Fibroblast of mammary gland (primary cell): Measurements from ENCODE around the gene DLK1.

Experiments used
- DNase-seq: peaks from one replicate; pipeline ENCODE4 v3.0.0-alpha.2; 2010; ENCODE audit warnings: low read depth
- H3K4me3 ChIP-seq: 2 replicates; pipeline ENCODE4 v1.5.1; 2011; ENCODE audit warnings: low read depth, mild to moderate bottlenecking, low read length, moderate library complexity; ENCODE audit not compliant: control insufficient read depth
- TF ChIP-seq, protein P1 (sequence below): conservative IDR thresholded peaks from 2 replicates; pipeline ENCODE4 v1.5.1; 2011; ENCODE audit warnings: low read depth, low read length, inconsistent platforms; ENCODE audit not compliant: control insufficient read depth, insufficient read depth

DLK1 gene

DNA sequence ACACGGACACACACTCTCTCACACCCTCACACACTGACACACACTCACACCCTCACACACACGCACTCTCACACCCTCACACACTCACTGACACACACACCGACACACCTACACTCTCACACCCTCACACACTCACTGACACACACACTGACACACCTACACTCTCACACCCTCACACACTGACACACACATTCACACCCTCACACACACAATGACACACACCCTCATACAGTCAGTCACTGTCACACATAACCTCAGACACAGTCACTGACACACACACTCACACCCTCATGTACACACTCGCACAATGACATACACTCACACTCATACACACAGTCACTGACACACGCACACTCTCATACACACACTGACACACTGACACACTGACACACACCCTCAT, 19.8 kb upstream of the DLK1 start:
- TF ChIP-seq, protein P1, sequence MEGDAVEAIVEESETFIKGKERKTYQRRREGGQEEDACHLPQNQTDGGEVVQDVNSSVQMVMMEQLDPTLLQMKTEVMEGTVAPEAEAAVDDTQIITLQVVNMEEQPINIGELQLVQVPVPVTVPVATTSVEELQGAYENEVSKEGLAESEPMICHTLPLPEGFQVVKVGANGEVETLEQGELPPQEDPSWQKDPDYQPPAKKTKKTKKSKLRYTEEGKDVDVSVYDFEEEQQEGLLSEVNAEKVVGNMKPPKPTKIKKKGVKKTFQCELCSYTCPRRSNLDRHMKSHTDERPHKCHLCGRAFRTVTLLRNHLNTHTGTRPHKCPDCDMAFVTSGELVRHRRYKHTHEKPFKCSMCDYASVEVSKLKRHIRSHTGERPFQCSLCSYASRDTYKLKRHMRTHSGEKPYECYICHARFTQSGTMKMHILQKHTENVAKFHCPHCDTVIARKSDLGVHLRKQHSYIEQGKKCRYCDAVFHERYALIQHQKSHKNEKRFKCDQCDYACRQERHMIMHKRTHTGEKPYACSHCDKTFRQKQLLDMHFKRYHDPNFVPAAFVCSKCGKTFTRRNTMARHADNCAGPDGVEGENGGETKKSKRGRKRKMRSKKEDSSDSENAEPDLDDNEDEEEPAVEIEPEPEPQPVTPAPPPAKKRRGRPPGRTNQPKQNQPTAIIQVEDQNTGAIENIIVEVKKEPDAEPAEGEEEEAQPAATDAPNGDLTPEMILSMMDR = no peak
- H3K4me3 ChIP-seq = no peak overlapping the region
- DNase-seq = no peak

DNA sequence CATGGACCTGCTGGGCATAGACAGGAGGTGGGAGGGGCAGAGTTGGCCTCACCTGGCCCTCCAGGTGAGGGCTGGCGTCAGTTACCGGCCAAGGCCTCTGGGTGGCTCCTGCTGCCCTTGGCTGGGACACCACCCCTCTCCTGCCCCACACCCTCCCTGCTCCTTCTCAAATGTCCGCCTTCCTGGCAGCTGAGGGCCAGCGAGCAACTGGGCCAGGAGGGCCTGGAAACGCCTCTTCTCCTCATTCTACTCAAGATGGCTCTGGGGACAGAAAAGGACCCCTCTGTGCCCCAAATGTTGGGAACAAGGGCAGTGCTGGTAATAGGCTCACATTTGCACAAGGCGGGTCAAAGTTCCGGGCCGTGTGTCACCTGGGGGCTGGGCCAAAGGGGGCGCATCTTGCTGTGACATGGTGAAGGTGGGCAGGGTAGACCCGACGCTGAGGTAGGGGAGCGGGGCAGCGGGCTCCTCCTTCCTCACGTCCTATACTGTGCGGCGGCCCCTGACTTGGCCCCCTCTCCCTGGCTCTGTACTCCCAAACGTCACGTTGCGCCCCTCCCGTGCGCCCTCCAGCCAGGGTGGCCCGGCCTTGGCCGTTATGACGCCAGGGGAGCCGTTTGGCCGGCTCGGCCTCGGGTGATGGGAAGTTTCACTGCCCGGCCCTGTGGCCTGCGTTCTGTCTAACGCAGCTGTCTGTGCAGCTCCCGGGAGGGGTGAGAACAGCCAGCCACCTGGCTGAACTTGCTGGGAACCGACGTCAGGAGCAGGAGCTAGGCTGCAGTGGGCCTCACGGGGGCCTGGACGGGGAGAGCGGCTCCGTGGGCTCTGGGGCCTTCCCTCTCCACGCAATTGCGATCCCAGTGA, 18.0 kb upstream of the DLK1 start:
- H3K4me3 ChIP-seq = no peak overlapping the region
- DNase-seq = peak; percentile 41
- TF ChIP-seq, protein P1 = no peak

DNA sequence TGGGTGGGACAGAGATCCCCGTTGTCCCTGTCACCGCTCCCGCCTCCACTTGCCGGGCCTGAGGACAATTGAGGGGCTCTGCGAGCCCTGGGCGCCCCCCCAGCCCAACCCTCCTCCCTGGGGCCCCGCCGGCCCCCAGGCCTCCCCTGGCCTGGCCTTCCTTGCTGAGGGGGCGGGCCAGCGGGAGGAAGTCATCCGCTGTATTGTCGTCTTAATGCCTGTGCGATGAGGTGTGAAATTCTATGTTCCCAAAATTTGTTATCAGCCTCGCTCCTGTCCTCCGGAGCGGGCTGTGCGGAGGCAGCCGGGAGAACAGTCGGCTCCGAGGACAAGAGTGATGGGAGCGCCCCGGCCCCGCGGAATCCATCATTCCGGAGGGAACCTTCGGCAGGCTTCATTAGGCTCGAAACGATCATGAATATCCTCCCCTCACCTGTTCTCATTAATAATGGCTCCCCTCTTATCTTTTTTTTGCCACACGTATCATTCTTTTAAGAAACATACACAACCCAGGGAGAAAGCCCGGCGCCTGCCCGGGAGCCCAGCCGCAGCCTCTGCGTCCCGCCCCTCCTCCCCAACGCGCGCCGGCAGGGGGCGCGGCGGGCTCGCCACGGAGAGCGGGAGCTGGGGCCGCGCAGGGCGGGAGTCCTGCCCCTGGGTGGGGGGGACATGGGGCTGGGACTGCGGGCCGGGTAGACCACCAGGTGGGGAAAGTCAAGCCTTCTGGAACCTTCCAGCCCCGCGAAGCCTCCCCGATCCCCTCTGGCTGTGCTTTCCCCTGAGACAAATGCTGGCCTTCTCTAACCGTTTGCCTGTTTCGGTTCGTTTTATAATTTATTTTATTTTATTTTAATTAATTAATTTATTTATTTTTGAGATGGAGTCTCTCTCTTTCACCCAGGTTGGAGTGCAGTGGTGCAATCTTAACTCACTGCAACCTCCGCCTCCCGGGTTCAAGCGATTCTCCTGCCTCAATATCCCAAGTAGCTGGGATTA, 17.1 kb upstream of the DLK1 start:
- peak overlapping the region; percentile 29 for H3K4me3 ChIP-seq
- DNase-seq = peak; percentile 30
- TF ChIP-seq, protein P1 = peak; percentile 32

DNA sequence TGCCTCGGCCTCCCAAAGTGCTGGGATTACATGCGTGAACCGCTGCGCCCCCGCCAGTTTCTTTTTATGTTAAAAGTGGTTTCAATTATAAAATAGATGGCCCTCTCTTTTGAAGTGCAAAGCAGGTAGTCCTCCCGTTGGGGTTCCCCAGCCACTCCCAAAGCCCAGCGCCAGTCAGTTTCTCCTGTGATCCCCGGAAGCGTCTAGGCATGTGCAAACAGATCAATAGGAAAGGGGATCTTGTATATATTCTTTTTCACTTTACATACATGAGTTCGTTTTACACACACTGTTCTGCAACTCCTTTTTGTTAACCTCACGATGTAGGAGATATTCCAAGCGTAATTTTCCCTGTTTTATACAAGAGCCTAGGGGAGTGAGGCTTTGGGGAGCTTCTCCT, 16.3 kb upstream of the DLK1 start:
- DNase-seq = no peak
- TF ChIP-seq, protein P1 = no peak
- no peak overlapping the region for H3K4me3 ChIP-seq

DNA sequence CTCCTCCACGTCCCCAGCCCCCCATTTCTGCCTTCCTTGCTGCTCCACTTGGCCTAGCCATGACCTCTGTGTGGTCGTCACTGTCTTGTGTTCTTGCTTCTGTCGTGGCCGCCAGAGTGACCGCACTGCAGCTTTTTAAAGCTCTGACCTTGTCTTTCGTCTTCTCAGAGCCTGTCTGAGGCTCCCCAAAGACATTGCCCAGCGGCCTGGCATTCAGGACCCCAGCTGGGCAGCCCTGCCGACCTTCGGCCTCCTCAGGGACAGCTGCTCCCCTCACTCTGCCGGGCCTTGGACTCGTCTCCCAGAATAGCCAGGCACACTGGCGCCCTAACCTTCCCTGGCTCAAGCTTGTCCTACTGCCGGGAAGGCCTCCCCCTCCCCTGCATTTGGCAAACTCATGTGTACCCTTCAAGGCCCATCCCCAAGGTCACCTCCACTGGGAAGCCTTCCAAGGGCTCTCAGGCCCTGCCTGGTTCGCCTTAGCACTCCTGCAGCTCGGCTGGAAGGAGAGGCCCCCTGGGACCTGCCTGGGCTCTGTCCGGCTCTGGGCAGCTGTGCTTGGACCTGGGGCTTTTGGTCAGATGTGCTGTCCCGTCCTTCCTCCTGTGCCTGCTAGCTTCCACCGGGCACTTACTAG, 15.7 kb upstream of the DLK1 start:
- TF ChIP-seq, protein P1 = no peak
- no peak overlapping the region for H3K4me3 ChIP-seq
- DNase-seq = no peak

DNA sequence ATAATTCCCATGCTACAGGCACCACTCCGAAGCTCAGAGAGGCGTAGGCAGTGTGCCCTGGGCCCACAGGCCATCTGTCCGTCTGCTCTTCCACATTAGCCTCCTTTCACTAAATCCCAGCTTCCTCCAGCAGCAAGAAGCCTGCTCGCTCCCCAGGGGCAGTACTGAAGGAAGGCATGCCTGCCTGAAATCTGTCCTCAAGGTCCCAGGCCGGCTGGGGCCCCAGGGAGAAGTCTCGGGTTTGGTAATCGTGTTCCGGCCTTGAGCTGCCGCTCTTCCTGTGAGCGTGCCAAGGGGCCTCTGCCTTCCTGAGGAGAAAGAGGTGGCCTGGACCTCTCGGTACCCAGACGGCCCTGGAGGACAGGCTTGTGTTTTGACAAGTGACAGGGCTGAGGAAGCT, 15.2 kb upstream of the DLK1 start:
- DNase-seq = no peak
- TF ChIP-seq, protein P1 = no peak
- no peak overlapping the region for H3K4me3 ChIP-seq
